GM19324 (cell line): ENCODE data around the gene HMX1.

Source experiments
- ATAC-seq: cut with Tn5 transposase; IDR thresholded peaks from one replicate; pipeline ENCODE4 v1.9.1; 2021; ENCODE audit warnings: mild to moderate bottlenecking, moderate library complexity; ENCODE audit not compliant: unreplicated experiment, low FRiP score

HMX1 gene

DNA sequence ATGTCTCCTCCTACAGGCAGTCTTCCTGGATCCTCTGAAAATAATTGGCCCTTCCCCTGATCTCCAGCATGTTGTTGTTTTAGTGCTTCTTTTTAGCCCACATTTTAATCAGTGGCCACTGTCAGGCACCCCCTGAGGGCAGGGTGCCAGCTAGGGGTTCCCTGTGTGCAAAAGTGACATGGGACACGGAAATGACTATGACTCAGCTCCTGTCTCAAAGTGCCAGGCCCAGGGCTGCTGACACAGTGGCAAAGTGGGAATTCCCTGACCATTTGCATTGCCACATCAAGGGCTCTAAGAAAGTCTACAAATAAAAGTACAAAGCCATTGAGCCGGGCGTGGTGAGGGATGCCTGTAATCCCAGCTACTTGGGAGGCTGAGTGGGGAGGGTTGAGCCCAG, 24.8 kb downstream of the HMX1 start:
- ATAC-seq: no peak

- ATAC-seq: no peak
Measured at GRCh38 chr4:8846046-8846720, 25.5 kb downstream of the HMX1 start.

DNA sequence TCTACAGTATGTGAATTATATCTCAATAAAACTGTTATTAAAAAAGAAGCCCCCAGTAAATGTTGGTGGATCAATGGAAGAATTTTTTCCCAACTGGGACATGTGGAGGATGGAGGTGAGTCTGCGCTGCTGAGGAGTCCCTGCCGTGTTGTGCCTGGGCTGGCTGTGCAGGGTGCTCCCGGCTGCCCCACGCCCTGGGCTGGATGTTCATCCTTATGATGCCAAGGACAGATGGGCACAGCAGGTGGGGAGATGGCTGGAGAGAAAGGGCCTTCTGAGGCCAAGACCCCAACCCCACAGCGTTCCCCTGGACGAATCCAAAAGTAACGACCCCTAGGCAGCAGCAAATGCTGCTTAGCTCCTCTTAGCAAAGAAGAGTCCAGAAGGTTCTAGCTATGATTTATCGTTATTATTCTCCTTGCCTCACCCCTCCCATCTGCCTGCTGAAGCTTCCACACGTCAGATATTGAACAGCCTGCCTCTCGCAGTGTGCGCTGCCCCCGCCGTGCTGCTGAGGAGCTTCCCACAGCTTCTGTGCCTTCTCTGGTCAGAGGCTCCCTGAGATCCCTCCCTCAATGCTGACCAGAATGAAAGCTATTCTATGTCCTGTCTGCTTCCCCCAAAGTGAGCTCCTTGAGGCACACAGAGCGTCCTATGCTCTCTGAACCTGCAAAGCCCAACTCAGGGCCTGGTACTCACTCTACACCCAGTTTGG, 26.5 kb downstream of the HMX1 start:
- no peak for ATAC-seq

DNA sequence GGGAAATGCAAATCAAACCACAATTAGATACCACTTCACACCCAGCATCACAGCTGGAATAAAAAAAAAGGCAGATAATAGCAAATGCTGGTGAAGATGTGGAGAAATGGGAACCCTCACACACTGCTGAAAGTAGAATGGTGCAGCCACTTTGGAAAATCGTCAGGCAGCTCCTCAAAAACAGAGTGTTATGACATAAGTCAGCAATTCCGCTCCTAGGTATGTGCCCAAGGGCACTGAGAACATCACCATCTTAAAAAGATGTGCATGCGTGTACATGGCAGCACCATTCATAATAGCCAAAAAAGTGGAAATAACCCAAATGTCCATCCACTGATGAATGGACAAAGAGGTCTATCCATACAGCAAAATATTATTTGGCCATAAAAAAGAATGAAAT, 28.0 kb downstream of the HMX1 start:
- ATAC-seq: no peak

DNA sequence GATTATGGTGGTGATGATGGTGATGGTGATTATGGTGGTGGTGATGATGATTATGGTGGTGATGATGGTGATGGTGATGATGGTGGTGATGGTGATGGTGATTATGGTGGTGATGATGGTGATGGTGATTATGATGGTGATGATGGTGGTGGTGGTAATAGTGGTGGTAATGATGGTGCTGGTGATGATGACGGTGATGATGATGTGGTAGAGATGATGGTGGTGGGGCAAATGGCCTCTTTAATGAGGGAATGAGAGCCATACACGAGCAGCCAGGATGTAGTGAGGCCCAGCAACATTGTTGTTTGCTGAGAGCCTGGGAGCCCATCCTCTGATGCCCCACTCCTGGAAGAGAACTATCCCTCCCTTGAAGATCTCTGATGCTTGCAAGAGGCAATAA, 29.0 kb downstream of the HMX1 start:
- no peak for ATAC-seq

GRCh38 chr4:8841678-8842268, 29.9 kb downstream of the HMX1 start:
- ATAC-seq: no peak

DNA sequence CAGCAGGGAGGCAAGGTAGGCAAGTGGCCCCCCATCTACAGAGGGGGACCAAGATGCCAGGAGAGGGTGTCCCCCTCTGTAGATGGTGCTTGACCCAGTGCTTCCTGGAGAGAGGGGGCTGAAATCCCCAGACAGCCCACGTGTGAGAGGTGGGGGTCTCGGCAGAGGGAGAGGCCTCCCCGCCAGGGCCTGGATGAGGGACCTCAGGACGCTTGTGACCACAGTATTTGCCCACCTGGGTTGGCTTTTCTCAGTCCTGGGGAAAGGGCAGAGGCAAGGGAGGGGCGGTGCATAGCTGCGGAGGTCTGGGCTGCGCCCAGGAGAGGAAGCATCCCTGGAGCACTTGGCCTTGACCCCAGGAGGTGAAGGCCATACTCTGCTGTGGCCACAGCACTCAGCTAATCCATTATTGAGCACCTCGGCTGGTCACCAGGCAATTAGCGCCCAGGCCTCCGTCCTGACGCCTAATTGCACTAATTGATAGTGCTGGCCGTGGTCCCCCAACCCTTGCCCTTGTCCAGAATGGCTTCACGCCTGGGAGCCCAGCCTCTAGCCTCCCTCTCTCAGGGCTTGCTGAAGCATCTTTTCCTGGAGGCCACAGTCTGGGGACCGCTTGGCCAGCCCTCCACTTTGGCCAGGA, 30.7 kb downstream of the HMX1 start:
- no peak for ATAC-seq

- no peak for ATAC-seq
Measured at GRCh38 chr4:8840006-8840793, 31.4 kb downstream of the HMX1 start.

- ATAC-seq: no peak
Measured at GRCh38 chr4:8838961-8839431, 32.6 kb downstream of the HMX1 start.

- no peak for ATAC-seq
Measured at GRCh38 chr4:8838296-8838960, 33.2 kb downstream of the HMX1 start.

- no peak for ATAC-seq
Measured at GRCh38 chr4:8837181-8837841, 34.3 kb downstream of the HMX1 start.

- no peak for ATAC-seq
Measured at GRCh38 chr4:8836664-8837171, 34.9 kb downstream of the HMX1 start.

DNA sequence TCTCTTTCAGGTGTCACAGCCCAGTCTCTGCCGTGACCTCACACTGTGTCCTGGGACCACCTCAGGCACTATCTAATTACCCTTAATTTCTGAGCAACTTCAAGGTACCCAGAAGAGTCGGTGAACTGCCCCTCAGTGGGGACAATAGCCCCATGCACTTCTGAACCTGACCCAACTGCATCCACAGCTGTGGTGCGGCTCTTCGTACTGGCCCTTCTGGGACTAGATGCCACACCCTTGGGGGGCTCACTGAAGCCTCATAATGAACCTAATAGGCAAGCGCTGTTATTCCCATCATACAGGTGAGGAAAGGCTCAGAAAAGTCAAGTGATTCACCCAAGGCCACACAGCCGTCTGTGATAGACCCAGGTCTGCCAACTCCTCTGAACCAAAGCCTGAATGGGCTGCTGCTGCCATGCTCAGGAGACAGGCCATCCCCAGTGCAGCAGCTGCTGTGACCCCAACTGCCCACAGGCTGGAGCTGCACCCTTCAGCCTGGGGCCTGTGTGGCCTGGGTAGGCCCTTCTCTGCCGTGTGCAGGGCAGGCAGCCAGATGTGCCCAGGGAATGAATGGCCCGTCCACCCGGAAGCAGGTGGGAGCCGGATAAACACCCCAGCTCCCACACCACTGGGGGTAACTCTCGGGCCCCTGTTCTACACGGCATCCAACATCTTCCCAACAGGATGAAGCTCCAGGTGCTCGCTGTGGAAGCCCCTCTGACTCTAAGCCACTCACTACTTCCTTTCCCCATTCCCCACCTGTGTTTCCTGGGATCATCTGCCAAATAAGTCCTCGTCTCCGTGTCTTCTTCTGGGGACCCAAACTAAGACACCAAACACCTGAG, 35.9 kb downstream of the HMX1 start:
- ATAC-seq: no peak

DNA sequence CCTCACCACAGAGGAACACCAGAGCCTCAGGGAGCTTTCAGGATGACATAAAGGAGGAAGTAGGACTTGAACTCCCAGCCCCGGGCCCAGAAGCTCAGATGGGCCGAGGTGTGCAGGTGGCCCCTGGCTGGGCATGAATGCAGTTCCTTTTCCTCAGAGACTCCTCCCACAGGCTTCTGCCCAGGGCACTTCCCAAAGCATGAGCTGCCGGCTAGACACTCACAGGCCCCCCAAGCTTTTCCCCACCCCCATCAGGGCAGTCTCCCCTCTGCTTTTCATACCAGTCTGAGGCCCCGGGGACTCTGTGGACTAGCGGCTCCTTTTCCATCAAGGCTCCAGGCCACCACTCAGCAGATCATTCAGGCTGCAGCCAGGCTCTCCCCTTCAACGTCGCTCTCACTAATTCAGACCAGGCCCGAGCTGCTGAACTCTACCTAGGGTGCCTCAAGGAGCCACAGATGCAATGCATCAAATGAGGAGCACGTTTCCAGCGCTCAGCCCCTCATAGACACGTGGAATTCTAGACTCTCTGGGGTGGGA, 36.9 kb downstream of the HMX1 start:
- no peak for ATAC-seq

DNA sequence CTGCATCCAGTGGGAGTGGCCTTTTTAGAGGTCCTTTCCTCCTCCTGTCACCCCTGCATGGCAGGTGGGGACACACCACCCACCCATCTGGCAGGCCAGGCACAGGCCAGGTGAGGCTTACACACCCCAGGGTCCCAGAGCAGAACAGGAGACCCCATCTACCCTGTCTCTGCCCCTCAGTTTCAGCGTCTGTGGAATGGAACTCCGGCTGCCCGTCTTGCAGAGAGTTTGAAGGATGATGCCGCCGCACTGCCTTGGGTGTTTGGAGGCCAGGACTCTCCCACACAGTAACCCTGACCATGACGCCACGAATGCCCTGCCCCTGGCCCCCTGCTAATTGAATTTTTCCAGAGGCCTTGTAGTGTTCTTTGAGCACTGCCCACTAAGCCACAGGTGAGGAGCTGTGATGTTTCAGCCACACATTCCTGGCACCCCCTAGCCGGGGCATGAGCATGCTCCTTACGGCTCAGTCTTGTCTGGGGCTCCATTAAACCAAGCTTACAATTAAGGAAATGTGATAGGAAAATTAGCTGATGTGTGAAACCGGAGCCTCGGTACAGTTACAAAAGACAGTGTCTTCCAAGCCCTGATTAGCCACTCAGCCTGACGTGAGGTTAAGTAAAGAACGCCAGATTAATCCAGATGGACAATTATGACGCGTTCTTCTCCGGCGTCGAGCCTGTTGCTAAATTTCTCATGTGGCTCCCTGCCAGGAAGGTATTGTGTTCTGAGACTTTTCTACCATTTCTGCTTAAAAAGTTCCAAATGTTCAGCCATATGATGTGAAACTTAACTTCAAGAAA, 39.3 kb downstream of the HMX1 start:
- no peak for ATAC-seq

DNA sequence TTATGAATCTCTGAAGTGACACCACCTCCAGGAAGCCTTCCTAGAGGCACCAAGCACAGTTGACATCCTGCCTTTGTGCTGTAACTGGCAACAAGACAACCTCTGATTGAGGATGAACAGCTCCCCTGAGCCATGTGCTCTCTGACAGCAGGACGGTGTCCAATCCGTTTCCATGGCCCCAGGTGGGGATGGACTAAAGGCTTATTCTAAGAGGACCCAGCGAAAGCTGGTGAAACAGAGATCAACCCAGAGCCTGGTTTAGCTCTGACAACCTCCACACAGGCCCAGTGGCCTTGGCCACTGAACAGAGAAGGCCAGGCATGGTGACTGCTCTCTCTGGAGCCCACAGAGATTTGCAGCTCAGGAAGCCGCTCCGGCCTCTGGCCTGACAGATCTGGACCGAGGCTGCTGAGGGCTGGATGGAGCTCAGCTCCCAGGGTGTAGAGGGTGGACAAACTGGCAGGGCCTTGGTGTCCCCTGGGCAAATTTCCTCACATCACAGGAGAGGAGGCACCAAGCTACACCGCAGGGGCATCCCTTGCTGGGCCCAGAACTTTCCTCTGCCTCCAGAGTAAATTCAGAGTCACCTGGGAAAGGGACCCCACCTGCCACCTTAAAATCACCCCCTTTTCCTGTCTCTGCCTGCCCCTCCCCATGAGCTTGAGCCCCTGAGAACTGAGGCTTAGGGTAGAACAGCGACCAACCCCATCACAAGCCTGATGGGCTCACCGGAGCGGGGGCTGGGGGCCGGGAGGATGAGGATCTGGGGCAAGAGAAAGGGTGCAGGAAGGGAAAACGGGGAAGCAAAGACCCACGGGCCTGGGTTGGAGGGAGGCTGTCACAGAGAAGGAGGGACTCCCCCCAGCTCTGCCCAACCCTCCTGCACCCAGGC, 40.2 kb downstream of the HMX1 start:
- ATAC-seq: no peak
